HG02970 (cell line): ENCODE data around the gene STAC.
"Not testable (repeated sequence)": the region's sequence is repeated elsewhere in the genome, so short reads cannot be mapped to it uniquely, and the experiment has no call there.

Experiments used
- ATAC-seq: cut with Tn5 transposase; IDR thresholded peaks from one replicate; pipeline ENCODE4 v1.9.1; 2021; ENCODE audit warnings: mild to moderate bottlenecking, moderate library complexity, moderate number of reproducible peaks; ENCODE audit not compliant: unreplicated experiment, low FRiP score

STAC gene

GRCh38 chr3:36409862-36410261, 29.6 kb downstream of the STAC start:
- no peak for ATAC-seq

- ATAC-seq, result no peak
Observed at GRCh38 chr3:36411587-36411986, 31.3 kb downstream of the STAC start.

- ATAC-seq, result no peak
Observed at GRCh38 chr3:36416599-36416998, 36.3 kb downstream of the STAC start.

- ATAC-seq, result no peak
Observed at GRCh38 chr3:36417237-36417636, 36.9 kb downstream of the STAC start.

- no peak for ATAC-seq
Observed at GRCh38 chr3:36418296-36418695, 38.0 kb downstream of the STAC start.

- ATAC-seq, result no peak
Observed at GRCh38 chr3:36428445-36428844, 48.1 kb downstream of the STAC start.

GRCh38 chr3:36429986-36430485, 49.7 kb downstream of the STAC start:
- ATAC-seq, result no peak

- ATAC-seq, result no peak
Observed at GRCh38 chr3:36433511-36433910, 53.2 kb downstream of the STAC start.

- no peak for ATAC-seq
Observed at GRCh38 chr3:36434687-36435426, 54.6 kb downstream of the STAC start.

- ATAC-seq, result no peak
Observed at GRCh38 chr3:36443028-36443686, 62.9 kb downstream of the STAC start.

- ATAC-seq, result no peak
Observed at GRCh38 chr3:36444909-36445308, 64.6 kb downstream of the STAC start.

GRCh38 chr3:36446276-36446675, 66.0 kb downstream of the STAC start:
- no peak for ATAC-seq

- ATAC-seq, result no peak
Observed at GRCh38 chr3:36447061-36447460, 66.8 kb downstream of the STAC start.

GRCh38 chr3:36451816-36452215, 71.5 kb downstream of the STAC start:
- no peak for ATAC-seq

GRCh38 chr3:36453213-36453612, 72.9 kb downstream of the STAC start:
- not testable (repeated sequence) for ATAC-seq

- not testable (repeated sequence) for ATAC-seq
Observed at GRCh38 chr3:36453896-36454295, 73.6 kb downstream of the STAC start.

- ATAC-seq, result no peak
Observed at GRCh38 chr3:36455406-36455805, 75.1 kb downstream of the STAC start.

GRCh38 chr3:36456784-36457183, 76.5 kb downstream of the STAC start:
- ATAC-seq, result no peak

- no peak for ATAC-seq
Observed at GRCh38 chr3:36457667-36458066, 77.4 kb downstream of the STAC start.

- no peak for ATAC-seq
Observed at GRCh38 chr3:36459177-36459576, 78.9 kb downstream of the STAC start.

- no peak for ATAC-seq
Observed at GRCh38 chr3:36461597-36461996, 81.3 kb downstream of the STAC start.

GRCh38 chr3:36472045-36472444, 91.7 kb downstream of the STAC start:
- ATAC-seq, result not testable (repeated sequence)
